Measurements from ENCODE around the gene CDC14A.

GRCh38 chr1:100309863-100310262 is 42.4 kb upstream of the CDC14A start:
- TF ChIP-seq, protein P1, sequence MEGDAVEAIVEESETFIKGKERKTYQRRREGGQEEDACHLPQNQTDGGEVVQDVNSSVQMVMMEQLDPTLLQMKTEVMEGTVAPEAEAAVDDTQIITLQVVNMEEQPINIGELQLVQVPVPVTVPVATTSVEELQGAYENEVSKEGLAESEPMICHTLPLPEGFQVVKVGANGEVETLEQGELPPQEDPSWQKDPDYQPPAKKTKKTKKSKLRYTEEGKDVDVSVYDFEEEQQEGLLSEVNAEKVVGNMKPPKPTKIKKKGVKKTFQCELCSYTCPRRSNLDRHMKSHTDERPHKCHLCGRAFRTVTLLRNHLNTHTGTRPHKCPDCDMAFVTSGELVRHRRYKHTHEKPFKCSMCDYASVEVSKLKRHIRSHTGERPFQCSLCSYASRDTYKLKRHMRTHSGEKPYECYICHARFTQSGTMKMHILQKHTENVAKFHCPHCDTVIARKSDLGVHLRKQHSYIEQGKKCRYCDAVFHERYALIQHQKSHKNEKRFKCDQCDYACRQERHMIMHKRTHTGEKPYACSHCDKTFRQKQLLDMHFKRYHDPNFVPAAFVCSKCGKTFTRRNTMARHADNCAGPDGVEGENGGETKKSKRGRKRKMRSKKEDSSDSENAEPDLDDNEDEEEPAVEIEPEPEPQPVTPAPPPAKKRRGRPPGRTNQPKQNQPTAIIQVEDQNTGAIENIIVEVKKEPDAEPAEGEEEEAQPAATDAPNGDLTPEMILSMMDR (IDR thresholded peaks at IDR 0.05; ENCODE audit: insufficient read depth, low read length, poor library complexity, severe bottlenecking), result no peak
- TF ChIP-seq EZH2phosphoT487 (conservative IDR thresholded peaks at IDR 0.05; ENCODE audit: low read length), result no peak
